Panc1 (cell line): Measurements from ENCODE around the gene GRIP1. TPM values are rescaled to one million over a fixed set of nuclear protein-coding genes. Genes with fewer than 3 reads are reported as not detected.

ENCODE experiments used
- ATAC-seq: fragments of 200-7000 bp; cut with Tn5 transposase; 2 replicates; pipeline ENCODE4 v1.9.1; 2020; ENCODE audit warnings: mild to moderate bottlenecking, moderate library complexity
- BruUV-seq: library from RNA; stranded (reverse); fragments of 400-500 nt; replicated peaks from 2 replicates; lab custom pipeline; 2021; lab: Mats Ljungman, UMichigan
- CTCF ChIA-PET: fragments of 300-600 bp; sonication (Branson Sonifier 250); formaldehyde crosslinking; loops from one replicate; lab custom pipeline; 2022; ENCODE audit warnings: antibody characterized with exemption; lab: Charles Lee
- POLR2A ChIA-PET: fragments of 300-600 bp; sonication (Branson Sonifier 250); formaldehyde crosslinking; loops from one replicate; lab custom pipeline; 2022; ENCODE audit warnings: antibody characterized with exemption; lab: Charles Lee
- DNase-seq: peaks from one replicate; pipeline ENCODE4 v3.0.0-alpha.2; 2010; ENCODE audit warnings: low read depth, low spot score
- H3K27ac ChIP-seq: 2 replicates; pipeline ENCODE4 v1.5.1; 2011; ENCODE audit warnings: mild to moderate bottlenecking, low read length, inconsistent platforms
- H3K27me3 ChIP-seq: fragments of 200-500 bp; sonication (Bioruptor generic); 2 replicates; pipeline ENCODE4 v1.6.0; 2014; ENCODE audit warnings: low read length, inconsistent platforms; ENCODE audit not compliant: control insufficient read depth, insufficient read depth
- H3K36me3 ChIP-seq: fragments of 200-500 bp; sonication (Bioruptor generic); 2 replicates; pipeline ENCODE4 v1.5.1; 2014; ENCODE audit warnings: inconsistent platforms, mild to moderate bottlenecking, low read length, moderate library complexity; ENCODE audit not compliant: control insufficient read depth, insufficient read depth
- H3K4me1 ChIP-seq: 2 replicates; pipeline ENCODE4 v1.5.1; 2011; ENCODE audit warnings: inconsistent platforms, mild to moderate bottlenecking, low read length, moderate library complexity; ENCODE audit not compliant: control insufficient read depth, insufficient read depth
- H3K4me3 ChIP-seq, 2 experiments: 2 replicates each; pipeline ENCODE4 v1.5.1; 2011 to 2012; ENCODE audit warnings: low read depth in 2 of 2, low read length in 2 of 2, mild to moderate bottlenecking in 2 of 2, inconsistent platforms in 1 of 2, moderate library complexity in 1 of 2
- H3K9me3 ChIP-seq: fragments of 200-500 bp; sonication (Bioruptor generic); 2 replicates; pipeline ENCODE4 v1.5.1; 2014; ENCODE audit warnings: low read depth, mild to moderate bottlenecking, inconsistent platforms, low read length, moderate library complexity; ENCODE audit not compliant: control insufficient read depth, insufficient read depth
- CTCF ChIP-seq: fragments of 450-650 bp; IDR thresholded peaks from 2 replicates; pipeline ENCODE4 v1.5.1; 2017; ENCODE audit warnings: mild to moderate bottlenecking
- POLR2AphosphoS5 ChIP-seq: IDR thresholded peaks from 2 replicates; pipeline ENCODE4 v1.6.1; 2012; ENCODE audit warnings: mild to moderate bottlenecking, low read depth, low read length, moderate library complexity
- SIN3A ChIP-seq: IDR thresholded peaks from 2 replicates; pipeline ENCODE4 v1.6.1; 2012; ENCODE audit warnings: low read depth, mild to moderate bottlenecking, low read length, moderate library complexity, borderline replicate concordance; ENCODE audit not compliant: insufficient read depth
- TCF7L2 ChIP-seq: IDR thresholded peaks from 2 replicates; pipeline ENCODE4 v1.6.1; 2011; ENCODE audit warnings: mild to moderate bottlenecking, low read depth, low read length, inconsistent platforms
- in situ Hi-C: cut with HindIII; loops from 2 replicates; pipeline ENCODE4 v1.10.0; 2016; ENCODE audit warnings: low sequenced_read_pairs, low pct_unique_long_range_greater_than_20kb
- intact Hi-C: fragments of 100-400 bp; cut with micrococcal nuclease; formaldehyde crosslinking; loops from one replicate; pipeline ENCODE4 v1.10.0; 2022; ENCODE audit not compliant: unreplicated experiment
- total RNA-seq: library from RNA; stranded (reverse); gene quantifications from one replicate; pipeline ENCODE4 v1.2.1, GENCODE V29; 2021; ENCODE audit not compliant: unreplicated experiment
- TF ChIP-seq, protein P1 (sequence below), 2 experiments: IDR thresholded peaks; 2 replicates each; pipeline ENCODE4 v1.6.1; 2011 to 2012; ENCODE audit warnings: low read depth in 2 of 2, control low read depth in 1 of 2, low read length in 1 of 2, mild to moderate bottlenecking in 1 of 2, moderate library complexity in 1 of 2; ENCODE audit not compliant: insufficient read depth in 1 of 2

The GRIP1 gene
- total RNA-seq, 1 experiment from 2014 or later, result 9.2 TPM

DNA sequence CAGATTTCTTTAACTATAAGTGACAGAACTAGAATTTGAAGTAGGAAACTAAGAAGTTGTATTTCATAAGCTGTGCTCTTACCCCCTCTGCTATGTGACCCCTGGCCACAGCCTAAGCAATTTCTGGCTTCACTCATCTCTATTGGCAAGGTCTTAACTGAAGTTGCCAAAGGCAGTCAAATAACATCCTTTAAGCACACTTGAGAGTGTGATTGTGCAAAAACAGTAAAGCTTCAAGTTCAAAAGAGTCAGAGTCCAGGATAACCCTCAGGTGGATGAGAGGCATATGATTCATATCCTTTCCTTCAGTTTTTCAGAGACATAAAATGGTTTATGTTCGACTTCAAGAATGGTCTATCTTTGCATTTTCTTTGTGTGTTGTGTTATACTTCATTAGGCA, 45.2 kb downstream of the GRIP1 start:
- TF ChIP-seq SIN3A (no peak), CTCF (no peak), POLR2AphosphoS5 (no peak), TCF7L2 (no peak)
- TF ChIP-seq, protein P1, sequence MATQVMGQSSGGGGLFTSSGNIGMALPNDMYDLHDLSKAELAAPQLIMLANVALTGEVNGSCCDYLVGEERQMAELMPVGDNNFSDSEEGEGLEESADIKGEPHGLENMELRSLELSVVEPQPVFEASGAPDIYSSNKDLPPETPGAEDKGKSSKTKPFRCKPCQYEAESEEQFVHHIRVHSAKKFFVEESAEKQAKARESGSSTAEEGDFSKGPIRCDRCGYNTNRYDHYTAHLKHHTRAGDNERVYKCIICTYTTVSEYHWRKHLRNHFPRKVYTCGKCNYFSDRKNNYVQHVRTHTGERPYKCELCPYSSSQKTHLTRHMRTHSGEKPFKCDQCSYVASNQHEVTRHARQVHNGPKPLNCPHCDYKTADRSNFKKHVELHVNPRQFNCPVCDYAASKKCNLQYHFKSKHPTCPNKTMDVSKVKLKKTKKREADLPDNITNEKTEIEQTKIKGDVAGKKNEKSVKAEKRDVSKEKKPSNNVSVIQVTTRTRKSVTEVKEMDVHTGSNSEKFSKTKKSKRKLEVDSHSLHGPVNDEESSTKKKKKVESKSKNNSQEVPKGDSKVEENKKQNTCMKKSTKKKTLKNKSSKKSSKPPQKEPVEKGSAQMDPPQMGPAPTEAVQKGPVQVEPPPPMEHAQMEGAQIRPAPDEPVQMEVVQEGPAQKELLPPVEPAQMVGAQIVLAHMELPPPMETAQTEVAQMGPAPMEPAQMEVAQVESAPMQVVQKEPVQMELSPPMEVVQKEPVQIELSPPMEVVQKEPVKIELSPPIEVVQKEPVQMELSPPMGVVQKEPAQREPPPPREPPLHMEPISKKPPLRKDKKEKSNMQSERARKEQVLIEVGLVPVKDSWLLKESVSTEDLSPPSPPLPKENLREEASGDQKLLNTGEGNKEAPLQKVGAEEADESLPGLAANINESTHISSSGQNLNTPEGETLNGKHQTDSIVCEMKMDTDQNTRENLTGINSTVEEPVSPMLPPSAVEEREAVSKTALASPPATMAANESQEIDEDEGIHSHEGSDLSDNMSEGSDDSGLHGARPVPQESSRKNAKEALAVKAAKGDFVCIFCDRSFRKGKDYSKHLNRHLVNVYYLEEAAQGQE (IDR thresholded peaks at IDR 0.05; ENCODE audit: insufficient read depth in 1 of 2, low read depth in 2 of 2, low read length in 1 of 2), result no peak
- no peak for ATAC-seq
- intact Hi-C loops (no loop called here), in situ Hi-C loops (no loop called here)
- H3K27ac ChIP-seq, result no peak overlapping the region
- no peaks in the 10 kb centered on the region for H3K36me3 ChIP-seq
- BruUV-seq, result no TSS peak
- no peaks in the 10 kb centered on the region for H3K9me3 ChIP-seq
- CTCF ChIA-PET, result no interaction called here
- H3K27me3 ChIP-seq, result no peaks in the 10 kb centered on the region; the same call in 1 of the 2 replicates
- no peak overlapping the region for H3K4me3 ChIP-seq
- POLR2A ChIA-PET, result no interaction called here
- no peaks in the 10 kb centered on the region for H3K4me1 ChIP-seq
- DNase-seq, result no peak

DNA sequence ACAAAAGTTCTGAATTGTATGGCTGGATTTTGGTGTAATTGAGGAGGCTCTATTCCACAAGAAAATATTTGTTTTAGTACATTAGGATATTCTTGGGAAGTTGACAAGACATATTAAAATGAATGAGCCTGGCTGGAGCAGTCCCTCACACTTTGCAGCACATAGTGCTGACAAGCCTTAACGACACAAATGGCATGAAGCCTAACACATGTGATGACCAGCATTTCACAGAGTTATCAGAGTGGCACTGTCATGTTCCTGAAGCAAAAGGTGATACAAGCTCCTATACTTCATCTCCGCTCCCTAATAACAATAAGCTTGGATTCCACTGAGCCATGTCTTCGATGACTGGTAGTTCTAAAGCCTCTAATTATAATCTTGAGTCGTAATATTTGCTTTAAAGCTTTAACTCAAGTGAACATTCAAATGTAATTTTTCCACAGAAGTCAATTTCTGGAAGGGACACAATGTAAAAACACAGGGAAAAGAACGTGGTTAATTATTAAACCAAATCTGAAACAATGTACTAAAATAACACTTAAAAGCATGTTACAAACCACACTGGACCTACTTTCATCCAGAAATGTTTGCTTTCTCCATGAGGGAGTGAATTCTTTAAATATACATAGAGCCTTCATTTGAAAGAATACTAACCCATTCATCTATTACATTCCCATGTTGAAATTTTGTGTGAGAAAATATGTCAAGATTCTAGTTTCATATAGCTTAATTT, 49.6 kb downstream of the GRIP1 start:
- Histone ChIP-seq H3K27ac (no peak overlapping the region), H3K4me3 (no peak overlapping the region), H3K4me1 (no peaks in the 10 kb centered on the region), H3K27me3 (no peaks in the 10 kb centered on the region; the same call in 1 of the 2 replicates), H3K9me3 (no peaks in the 10 kb centered on the region), H3K36me3 (no peaks in the 10 kb centered on the region)
- TF ChIP-seq POLR2AphosphoS5, result no peak
- TF ChIP-seq, protein P1 (IDR thresholded peaks at IDR 0.05; ENCODE audit: insufficient read depth in 1 of 2, low read depth in 2 of 2, low read length in 1 of 2), result no peak
- no peak for TF ChIP-seq TCF7L2
- TF ChIP-seq CTCF, result no peak
- TF ChIP-seq SIN3A, result no peak
- no TSS peak for BruUV-seq
- ChIA-PET POLR2A (no interaction called here), CTCF (no interaction called here)
- intact Hi-C loops, result no loop called here
- no peak for DNase-seq
- no peak for ATAC-seq
- in situ Hi-C loops, result no loop called here
